GM12875 (cell line): ENCODE results near the gene FAM135A.
"Not testable (repeated sequence)": the region's sequence is repeated elsewhere in the genome, so short reads cannot be mapped to it uniquely, and the experiment has no call there.

Experiments
- H3K4me3 ChIP-seq: one replicate; pipeline ENCODE4 v1.5.1; 2011; ENCODE audit warnings: low read depth, low read length, control low read depth
- TF ChIP-seq, protein P1 (sequence below): IDR thresholded peaks from 2 replicates; pipeline ENCODE4 v1.5.1; 2011; ENCODE audit warnings: low read depth, mild to moderate bottlenecking, control low read depth, inconsistent platforms, low read length, moderate library complexity, borderline replicate concordance; ENCODE audit not compliant: insufficient read depth

Gene FAM135A

DNA sequence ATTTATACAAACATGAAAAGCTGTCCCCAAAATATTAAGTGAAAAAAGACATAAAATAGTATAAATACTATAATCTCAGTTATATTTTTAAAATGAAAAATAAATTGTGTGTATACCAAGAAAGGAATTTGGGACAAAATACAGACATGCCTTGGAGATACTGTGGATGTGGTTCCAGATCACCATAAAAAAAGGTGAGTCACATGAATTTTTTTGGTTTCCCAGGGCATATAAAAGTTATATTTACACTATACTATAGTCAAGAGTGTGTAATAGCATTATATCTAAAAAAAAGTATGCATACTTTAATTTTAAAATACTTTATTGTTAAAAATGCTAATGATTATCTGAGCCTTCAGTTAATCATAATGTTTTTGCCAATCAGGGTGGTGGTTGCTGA, 136.0 kb downstream of the FAM135A start:
- TF ChIP-seq, protein P1, sequence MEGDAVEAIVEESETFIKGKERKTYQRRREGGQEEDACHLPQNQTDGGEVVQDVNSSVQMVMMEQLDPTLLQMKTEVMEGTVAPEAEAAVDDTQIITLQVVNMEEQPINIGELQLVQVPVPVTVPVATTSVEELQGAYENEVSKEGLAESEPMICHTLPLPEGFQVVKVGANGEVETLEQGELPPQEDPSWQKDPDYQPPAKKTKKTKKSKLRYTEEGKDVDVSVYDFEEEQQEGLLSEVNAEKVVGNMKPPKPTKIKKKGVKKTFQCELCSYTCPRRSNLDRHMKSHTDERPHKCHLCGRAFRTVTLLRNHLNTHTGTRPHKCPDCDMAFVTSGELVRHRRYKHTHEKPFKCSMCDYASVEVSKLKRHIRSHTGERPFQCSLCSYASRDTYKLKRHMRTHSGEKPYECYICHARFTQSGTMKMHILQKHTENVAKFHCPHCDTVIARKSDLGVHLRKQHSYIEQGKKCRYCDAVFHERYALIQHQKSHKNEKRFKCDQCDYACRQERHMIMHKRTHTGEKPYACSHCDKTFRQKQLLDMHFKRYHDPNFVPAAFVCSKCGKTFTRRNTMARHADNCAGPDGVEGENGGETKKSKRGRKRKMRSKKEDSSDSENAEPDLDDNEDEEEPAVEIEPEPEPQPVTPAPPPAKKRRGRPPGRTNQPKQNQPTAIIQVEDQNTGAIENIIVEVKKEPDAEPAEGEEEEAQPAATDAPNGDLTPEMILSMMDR: no peak
- H3K4me3 ChIP-seq: no peak overlapping the region

DNA sequence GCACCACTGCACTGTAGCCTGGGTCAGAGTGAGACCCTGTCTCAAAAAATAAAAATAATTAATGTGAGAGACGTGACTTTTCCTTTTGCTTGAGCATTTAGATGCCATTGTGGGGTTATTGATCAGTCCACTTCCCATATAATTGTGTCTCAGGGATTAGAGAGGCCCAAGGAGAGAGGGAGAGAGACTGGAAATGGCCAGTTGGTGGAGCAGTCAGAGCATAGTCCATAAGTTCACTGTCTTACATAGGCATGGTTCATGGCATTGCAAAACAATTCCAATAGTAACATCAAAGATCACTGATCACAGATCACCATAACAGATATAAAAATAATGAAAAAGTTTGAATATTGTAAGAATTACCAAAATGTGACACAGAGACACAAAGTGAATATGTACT, 138.3 kb downstream of the FAM135A start:
- no peak overlapping the region for H3K4me3 ChIP-seq
- TF ChIP-seq, protein P1: no peak

DNA sequence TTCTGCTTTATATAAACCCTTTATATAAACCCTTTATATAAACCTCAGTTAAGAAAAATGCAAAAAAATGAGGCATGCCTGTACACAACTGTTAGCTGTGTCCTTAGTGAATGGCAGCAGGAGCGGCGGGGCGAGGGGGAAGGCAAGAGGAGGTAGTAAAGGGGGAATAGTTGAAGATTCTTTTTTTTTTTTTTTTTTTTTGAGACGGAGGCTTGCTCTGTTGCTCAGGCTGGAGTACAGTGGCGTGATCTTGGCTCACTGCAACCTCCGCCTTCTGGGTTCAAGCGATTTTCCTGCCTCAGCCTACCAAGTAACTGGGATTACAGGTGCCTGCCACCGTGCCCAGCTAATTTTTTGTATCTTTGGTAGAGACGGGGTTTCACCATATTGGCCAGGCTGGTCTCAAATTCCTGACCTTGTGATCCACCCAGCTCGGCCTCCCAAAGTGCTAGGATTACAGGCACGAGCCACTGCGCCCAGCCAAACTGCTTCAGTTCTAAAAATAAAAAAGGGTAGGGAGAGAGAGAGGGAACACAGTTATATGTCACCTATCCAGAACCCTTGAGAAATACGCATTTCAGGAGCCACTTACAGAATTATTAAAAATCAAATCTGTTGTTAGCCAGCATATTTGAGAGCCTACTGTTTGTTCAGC, 139.1 kb downstream of the FAM135A start:
- not testable (repeated sequence) for H3K4me3 ChIP-seq

DNA sequence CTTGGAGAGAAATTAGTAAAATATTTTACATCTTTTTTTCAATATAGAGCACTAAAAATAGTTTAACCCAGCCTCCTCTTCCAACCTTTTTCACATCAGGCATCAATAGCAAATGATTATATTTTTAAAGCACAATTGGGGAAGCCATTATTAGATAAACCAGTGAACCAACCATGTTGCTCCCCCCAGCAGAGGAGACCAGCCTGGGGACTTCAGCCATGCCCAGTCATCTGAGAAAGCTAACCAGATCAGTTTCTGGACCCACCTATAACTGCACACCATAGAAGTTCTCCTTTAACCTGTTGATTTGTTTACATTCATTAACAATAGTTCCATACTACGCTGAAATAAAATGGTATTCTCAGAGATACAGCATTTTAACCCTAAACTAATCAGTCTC, 139.7 kb downstream of the FAM135A start:
- TF ChIP-seq, protein P1: no peak
- H3K4me3 ChIP-seq: no peak overlapping the region

DNA sequence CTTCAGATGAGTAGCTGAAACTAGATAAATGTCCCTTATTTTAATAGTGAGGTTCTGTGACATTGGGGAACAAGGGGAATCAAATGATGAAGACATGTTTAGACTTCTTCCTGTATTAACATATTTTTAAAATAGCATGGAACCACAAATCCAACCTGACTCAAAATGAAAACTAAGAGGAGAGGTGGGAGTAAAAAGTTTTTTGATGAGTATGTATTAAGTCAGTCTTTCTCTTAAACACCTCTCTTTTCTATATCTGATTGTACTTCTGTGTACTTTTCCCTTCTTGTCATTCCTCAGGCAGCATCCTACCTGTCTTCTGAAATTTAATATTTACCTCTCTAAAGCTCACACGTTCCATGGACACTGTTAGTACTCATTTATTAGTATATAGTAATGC, 144.7 kb downstream of the FAM135A start:
- TF ChIP-seq, protein P1: no peak
- no peak overlapping the region for H3K4me3 ChIP-seq

DNA sequence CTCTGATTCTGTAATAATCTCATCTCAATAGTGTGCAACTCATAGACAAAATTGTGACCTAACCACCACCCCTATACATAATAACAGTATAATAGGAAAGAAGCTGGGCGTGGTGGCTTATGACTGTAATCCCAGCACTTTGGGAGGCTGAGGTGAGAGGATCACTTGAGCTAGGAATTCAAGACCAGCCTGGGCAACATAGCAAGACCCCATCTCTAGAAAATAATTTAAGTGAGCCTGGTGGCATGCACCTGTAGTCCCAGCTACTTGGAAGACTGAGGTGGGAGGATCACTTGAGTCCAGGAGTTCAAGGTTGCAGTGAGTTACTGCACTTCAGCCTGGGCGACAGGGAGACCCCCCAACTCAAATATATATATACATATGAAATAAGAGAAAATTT, 149.1 kb downstream of the FAM135A start:
- H3K4me3 ChIP-seq: not testable (repeated sequence)

DNA sequence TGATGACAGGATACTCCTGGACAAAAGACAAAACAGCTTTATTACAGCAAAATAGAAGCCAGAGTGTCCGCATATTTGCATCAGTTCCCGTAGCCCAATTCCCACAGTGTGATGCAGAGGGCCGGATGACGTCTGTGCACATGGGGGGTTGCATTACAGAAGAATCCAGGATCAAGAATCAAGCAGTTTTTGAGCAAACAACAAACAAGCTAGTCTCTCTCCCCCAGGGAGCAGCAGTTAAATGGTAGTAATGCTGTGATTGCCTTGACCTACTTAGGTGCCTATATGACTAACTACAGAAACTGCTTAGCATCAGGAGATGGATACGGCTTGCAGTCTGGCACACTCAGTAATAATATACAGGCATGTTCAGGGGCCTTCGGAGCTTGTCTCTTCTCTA, 150.2 kb downstream of the FAM135A start:
- TF ChIP-seq, protein P1: no peak
- no peak overlapping the region for H3K4me3 ChIP-seq

DNA sequence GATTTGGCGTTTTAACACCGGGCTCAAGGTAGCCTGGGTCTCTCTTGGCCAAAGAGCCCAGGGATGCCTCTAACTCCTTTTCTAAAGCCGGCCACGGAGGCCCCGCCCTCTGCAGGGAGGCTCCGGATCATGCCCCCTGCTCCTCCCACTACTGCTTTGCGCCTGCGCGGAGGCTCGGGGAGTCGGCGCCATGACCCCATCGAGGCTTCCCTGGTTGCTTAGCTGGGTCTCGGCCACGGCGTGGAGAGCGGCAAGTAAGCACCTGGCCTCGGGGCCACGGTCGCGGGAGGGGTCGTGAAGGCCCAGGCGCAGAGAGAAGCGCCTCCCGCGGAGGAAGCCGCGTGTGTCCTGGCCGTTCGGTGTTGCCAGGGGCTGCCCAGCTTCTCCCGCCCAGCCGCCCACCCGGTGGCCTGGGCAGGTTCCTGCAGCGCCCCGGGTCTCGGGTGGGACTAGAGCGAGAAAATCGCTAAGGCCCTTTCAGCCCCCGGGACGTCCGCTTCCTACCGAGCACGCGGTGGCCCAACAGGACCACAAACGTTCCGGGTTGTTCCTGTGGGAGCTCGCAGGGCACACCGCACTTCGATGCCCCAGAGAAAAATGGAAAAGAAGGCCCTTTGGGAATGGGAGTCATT, 153.6 kb downstream of the FAM135A start, which contains the start of gene SDHAF4:
TSS of gene SDHAF4 (plus strand) at position 180 of the 632 bp plus-strand sequence. CDS start at position 191, 11 bp downstream.
- H3K4me3 ChIP-seq: peak within 1 kb of the TSS; percentile 84
- TF ChIP-seq, protein P1: no peak
